GM19395 (cell line): ENCODE data around the gene ATP6V1E1.
"Not testable (repeated sequence)": the region's sequence is repeated elsewhere in the genome, so short reads cannot be mapped to it uniquely, and the experiment has no call there.

Source experiments
- ATAC-seq: cut with Tn5 transposase; IDR thresholded peaks from one replicate; pipeline ENCODE4 v1.9.1; 2021; ENCODE audit warnings: mild to moderate bottlenecking, moderate library complexity; ENCODE audit not compliant: unreplicated experiment

Gene ATP6V1E1

GRCh38 chr22:17628406-17629172 is at the start of gene ATP6V1E1:
Gene ATP6V1E1, minus strand, starts transcription at chr22:17628749. Its CDS starts 114 bp downstream, at chr22:17628635.
- ATAC-seq: peak; percentile 100

- ATAC-seq: no peak
Observed at GRCh38 chr22:17675584-17675983, 47.0 kb upstream of the ATP6V1E1 start.

- no peak for ATAC-seq
Observed at GRCh38 chr22:17674152-17674551, 45.6 kb upstream of the ATP6V1E1 start.

GRCh38 chr22:17672417-17672991 is 44.0 kb upstream of the ATP6V1E1 start:
- no peak for ATAC-seq

- not testable (repeated sequence) for ATAC-seq
Observed at GRCh38 chr22:17671521-17672092, 43.1 kb upstream of the ATP6V1E1 start.

GRCh38 chr22:17665854-17666253 is 37.3 kb upstream of the ATP6V1E1 start:
- no peak for ATAC-seq

GRCh38 chr22:17665248-17665647 is 36.7 kb upstream of the ATP6V1E1 start:
- no peak for ATAC-seq

GRCh38 chr22:17664414-17665055 is 36.0 kb upstream of the ATP6V1E1 start:
- ATAC-seq: no peak

GRCh38 chr22:17656870-17657395 is 28.4 kb upstream of the ATP6V1E1 start:
- ATAC-seq: no peak

- ATAC-seq: no peak
Observed at GRCh38 chr22:17655289-17655688, 26.7 kb upstream of the ATP6V1E1 start.

- ATAC-seq: no peak
Observed at GRCh38 chr22:17648569-17648968, 20.0 kb upstream of the ATP6V1E1 start.

- no peak for ATAC-seq
Observed at GRCh38 chr22:17647991-17648390, 19.4 kb upstream of the ATP6V1E1 start.

GRCh38 chr22:17647452-17647851 is 18.9 kb upstream of the ATP6V1E1 start:
- no peak for ATAC-seq

- ATAC-seq: not testable (repeated sequence)
Observed at GRCh38 chr22:17642357-17642756, 13.8 kb upstream of the ATP6V1E1 start.

- no peak for ATAC-seq
Observed at GRCh38 chr22:17641269-17641668, 12.7 kb upstream of the ATP6V1E1 start.

GRCh38 chr22:17639247-17639741 is 10.7 kb upstream of the ATP6V1E1 start:
- peak; percentile 44 for ATAC-seq

- peak; percentile 94 for ATAC-seq
Observed at GRCh38 chr22:17638432-17639246, 10.1 kb upstream of the ATP6V1E1 start, which contains the start of gene BCL2L13. Gene BCL2L13, plus strand, starts transcription at chr22:17638757. Its CDS starts 16,955 bp downstream, at chr22:17655712.

- peak; percentile 23 for ATAC-seq
Observed at GRCh38 chr22:17638182-17638431, 9.6 kb upstream of the ATP6V1E1 start.

GRCh38 chr22:17637490-17638181 is 9.1 kb upstream of the ATP6V1E1 start:
- no peak for ATAC-seq

- ATAC-seq: not testable (repeated sequence)
Observed at GRCh38 chr22:17636850-17637249, 8.3 kb upstream of the ATP6V1E1 start.
